KMS-11 (cell line): ENCODE data around the gene NTSR2.

Experiments
- H2AFZ ChIP-seq: fragments of 200-600 bp; sonication (generic); 2 replicates; pipeline ENCODE4 v1.6.1; 2016; ENCODE audit warnings: antibody characterized with exemption, mixed run types, low read depth
- H3K27ac ChIP-seq: fragments of 200-600 bp; sonication (generic); 2 replicates; pipeline ENCODE4 v1.6.1; 2016; ENCODE audit warnings: mild to moderate bottlenecking, mixed run types
- H3K27me3 ChIP-seq: fragments of 200-600 bp; sonication (generic); 2 replicates; pipeline ENCODE4 v1.6.1; 2017; ENCODE audit warnings: mild to moderate bottlenecking, low read depth, mixed run types, moderate library complexity; ENCODE audit not compliant: insufficient read depth
- H3K36me3 ChIP-seq: fragments of 200-600 bp; sonication (generic); 2 replicates; pipeline ENCODE4 v1.6.1; 2017; ENCODE audit warnings: mild to moderate bottlenecking, mixed run types; ENCODE audit not compliant: insufficient read depth
- H3K4me1 ChIP-seq: fragments of 200-600 bp; sonication (generic); 2 replicates; pipeline ENCODE4 v1.6.1; 2016; ENCODE audit warnings: mild to moderate bottlenecking, low read depth, mixed run types; ENCODE audit not compliant: poor library complexity, severe bottlenecking
- H3K4me2 ChIP-seq: fragments of 200-600 bp; sonication (generic); 2 replicates; pipeline ENCODE4 v1.7.0; 2016; ENCODE audit warnings: mild to moderate bottlenecking, mixed run types
- H3K4me3 ChIP-seq: fragments of 200-600 bp; sonication (generic); IDR thresholded peaks from 2 replicates; pipeline ENCODE4 v1.6.1; 2017; ENCODE audit warnings: low read depth, low read length, mixed read lengths; ENCODE audit not compliant: insufficient read depth
- H3K79me2 ChIP-seq: fragments of 200-600 bp; sonication (generic); 2 replicates; pipeline ENCODE4 v1.6.1; 2016; ENCODE audit warnings: low read depth, mixed run types; ENCODE audit not compliant: insufficient read depth
- H3K9ac ChIP-seq: fragments of 200-600 bp; sonication (generic); 2 replicates; pipeline ENCODE4 v1.6.1; 2016; ENCODE audit warnings: mild to moderate bottlenecking, mixed run types
- H4K20me1 ChIP-seq: fragments of 200-600 bp; sonication (generic); 2 replicates; pipeline ENCODE4 v1.6.1; 2016; ENCODE audit warnings: mild to moderate bottlenecking, mixed run types; ENCODE audit not compliant: insufficient read depth
- TF ChIP-seq, protein P1 (sequence below): fragments of 200-600 bp; sonication (generic); conservative IDR thresholded peaks from 2 replicates; pipeline ENCODE4 v1.6.1; 2017; ENCODE audit warnings: low read depth, mild to moderate bottlenecking, antibody characterized with exemption, low read length, moderate library complexity, mixed read lengths

Gene NTSR2

DNA sequence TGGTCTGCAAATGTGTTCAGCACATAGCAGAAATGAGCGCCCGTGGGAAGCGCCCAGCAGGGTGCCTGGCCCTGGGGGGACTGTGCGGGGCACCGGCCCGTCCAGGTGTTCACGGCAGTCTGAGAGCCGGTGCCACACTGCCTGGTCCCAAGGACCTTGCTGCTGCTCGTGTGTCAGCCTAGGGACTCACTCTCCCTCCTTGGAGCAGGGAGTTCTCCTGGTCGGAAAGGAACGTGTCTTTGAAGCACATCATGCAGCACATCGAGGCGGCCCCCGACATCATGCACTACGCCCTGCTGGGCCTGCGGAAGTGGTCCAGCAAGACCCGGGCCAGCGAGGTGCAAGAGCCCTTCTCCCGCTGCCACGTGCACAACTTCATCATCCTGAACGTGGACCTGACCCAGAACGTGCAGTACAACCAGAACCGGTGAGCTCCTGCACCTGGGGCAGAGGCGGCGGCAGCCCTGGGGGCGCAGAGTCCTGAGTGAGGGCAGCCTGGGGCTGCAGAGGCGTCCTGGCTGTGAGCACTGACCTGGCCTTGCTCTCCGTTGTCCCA, 36.0 kb downstream of the NTSR2 start:
- Histone ChIP-seq H3K4me1 (no peaks in the 10 kb centered on the region), H4K20me1 (no peaks in the 10 kb centered on the region), H2AFZ (no peak overlapping the region), H3K4me3 (no peak overlapping the region), H3K4me2 (no peak overlapping the region), H3K27ac (no peak overlapping the region), H3K79me2 (no peaks in the 10 kb centered on the region), H3K27me3 (no peaks in the 10 kb centered on the region), H3K9ac (no peak overlapping the region), H3K36me3 (no peaks in the 10 kb centered on the region)
- TF ChIP-seq, protein P1, sequence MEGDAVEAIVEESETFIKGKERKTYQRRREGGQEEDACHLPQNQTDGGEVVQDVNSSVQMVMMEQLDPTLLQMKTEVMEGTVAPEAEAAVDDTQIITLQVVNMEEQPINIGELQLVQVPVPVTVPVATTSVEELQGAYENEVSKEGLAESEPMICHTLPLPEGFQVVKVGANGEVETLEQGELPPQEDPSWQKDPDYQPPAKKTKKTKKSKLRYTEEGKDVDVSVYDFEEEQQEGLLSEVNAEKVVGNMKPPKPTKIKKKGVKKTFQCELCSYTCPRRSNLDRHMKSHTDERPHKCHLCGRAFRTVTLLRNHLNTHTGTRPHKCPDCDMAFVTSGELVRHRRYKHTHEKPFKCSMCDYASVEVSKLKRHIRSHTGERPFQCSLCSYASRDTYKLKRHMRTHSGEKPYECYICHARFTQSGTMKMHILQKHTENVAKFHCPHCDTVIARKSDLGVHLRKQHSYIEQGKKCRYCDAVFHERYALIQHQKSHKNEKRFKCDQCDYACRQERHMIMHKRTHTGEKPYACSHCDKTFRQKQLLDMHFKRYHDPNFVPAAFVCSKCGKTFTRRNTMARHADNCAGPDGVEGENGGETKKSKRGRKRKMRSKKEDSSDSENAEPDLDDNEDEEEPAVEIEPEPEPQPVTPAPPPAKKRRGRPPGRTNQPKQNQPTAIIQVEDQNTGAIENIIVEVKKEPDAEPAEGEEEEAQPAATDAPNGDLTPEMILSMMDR, result no peak

DNA sequence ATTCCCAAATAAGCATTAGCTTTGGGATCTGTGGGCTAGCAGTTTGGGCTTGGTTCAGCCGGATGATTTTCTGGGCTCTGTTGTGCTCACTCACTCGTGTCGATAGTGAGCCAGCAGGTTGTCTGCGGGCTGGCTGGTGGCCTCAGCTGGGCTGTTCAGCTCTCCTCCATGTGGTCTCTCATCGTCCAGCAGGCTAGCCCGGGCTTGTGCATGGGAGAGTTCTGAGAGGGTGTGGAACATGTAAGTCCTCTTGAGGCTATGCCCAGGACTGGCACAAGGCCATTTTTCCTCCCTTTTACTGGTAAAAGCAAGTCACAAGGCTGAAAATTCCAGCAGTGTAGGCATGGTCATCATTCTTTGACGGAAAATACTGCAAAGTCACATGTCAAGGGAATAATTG, 38.5 kb downstream of the NTSR2 start:
- no peaks in the 10 kb centered on the region for H3K36me3 ChIP-seq
- H3K4me2 ChIP-seq, result no peak overlapping the region
- H3K4me1 ChIP-seq, result no peaks in the 10 kb centered on the region
- H3K79me2 ChIP-seq, result no peaks in the 10 kb centered on the region
- no peak overlapping the region for H3K9ac ChIP-seq
- TF ChIP-seq, protein P1, result no peak
- H3K27me3 ChIP-seq, result no peaks in the 10 kb centered on the region
- no peak overlapping the region for H3K4me3 ChIP-seq
- no peak overlapping the region for H2AFZ ChIP-seq
- no peaks in the 10 kb centered on the region for H4K20me1 ChIP-seq
- no peak overlapping the region for H3K27ac ChIP-seq

DNA sequence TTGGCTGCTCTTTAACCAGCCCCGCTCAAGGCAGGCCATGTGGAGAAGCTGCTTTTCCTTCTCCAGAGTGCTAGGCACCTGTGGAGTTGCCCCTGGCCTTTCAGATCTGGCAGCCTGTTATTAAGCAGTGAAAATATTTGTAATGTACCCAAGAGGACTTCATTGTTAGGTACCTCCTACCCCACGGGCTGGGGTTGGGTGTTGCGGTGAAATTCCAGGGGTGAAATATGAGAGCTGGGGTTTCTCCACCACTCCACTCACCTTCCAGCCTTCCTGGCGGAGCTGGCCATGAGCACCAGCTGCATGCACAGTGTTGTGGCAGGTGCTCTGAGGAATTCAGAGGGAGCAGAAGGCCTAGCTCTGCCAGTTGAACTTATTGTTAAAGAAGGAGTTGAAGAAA, 39.1 kb downstream of the NTSR2 start:
- Histone ChIP-seq H3K9ac (no peak overlapping the region), H2AFZ (no peak overlapping the region), H3K4me3 (no peak overlapping the region), H3K4me1 (no peaks in the 10 kb centered on the region), H3K27ac (no peak overlapping the region), H3K27me3 (no peaks in the 10 kb centered on the region), H4K20me1 (no peaks in the 10 kb centered on the region), H3K4me2 (no peak overlapping the region), H3K36me3 (no peaks in the 10 kb centered on the region), H3K79me2 (no peaks in the 10 kb centered on the region)
- TF ChIP-seq, protein P1, result no peak

DNA sequence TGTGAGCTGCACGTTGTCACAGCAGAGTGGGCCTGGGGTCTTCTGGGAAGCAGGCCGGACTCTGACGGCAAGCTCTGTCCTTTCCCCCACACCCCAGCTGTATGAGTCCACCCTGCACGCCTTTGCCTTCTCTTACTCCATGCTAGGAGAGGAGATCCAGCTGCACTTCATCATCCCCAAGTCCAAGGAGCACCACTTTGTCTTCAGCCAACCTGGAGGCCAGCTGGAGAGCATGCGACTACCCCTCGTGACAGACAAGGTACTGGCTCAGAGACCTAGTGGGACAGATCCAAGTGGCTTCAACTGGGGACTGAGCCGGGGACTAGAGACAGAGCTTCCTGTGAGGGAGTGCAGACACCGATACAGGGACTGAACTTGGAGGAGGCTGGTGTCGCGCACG, 40.1 kb downstream of the NTSR2 start:
- Histone ChIP-seq H3K4me3 (no peak overlapping the region), H3K27me3 (no peaks in the 10 kb centered on the region), H3K79me2 (no peaks in the 10 kb centered on the region), H3K4me2 (no peak overlapping the region), H3K36me3 (no peaks in the 10 kb centered on the region), H4K20me1 (no peaks in the 10 kb centered on the region), H3K4me1 (no peaks in the 10 kb centered on the region), H2AFZ (no peak overlapping the region), H3K27ac (no peak overlapping the region), H3K9ac (no peak overlapping the region)
- TF ChIP-seq, protein P1, result no peak

DNA sequence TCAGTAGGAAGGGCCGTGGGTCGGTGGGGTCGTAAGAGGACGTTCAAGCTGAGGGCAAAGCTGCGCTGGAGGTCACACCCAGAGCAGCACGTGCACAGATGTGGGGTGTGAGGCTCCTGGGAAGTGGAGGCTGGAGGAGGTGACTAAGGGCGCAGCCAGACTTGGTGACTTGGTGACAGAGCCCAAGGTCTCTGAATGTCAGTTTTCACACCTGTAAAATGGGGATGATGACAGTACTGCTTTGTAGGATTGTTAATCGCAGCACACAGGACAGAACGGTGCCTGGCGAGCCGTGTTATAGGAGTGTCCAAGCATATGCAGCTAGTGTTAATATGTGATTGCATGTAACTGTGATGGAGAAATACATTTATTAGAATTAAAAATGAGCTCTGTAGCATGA, 40.8 kb downstream of the NTSR2 start:
- Histone ChIP-seq H3K9ac (no peak overlapping the region), H3K4me1 (no peaks in the 10 kb centered on the region), H3K4me3 (no peak overlapping the region), H3K27me3 (no peaks in the 10 kb centered on the region), H3K79me2 (no peaks in the 10 kb centered on the region), H3K27ac (no peak overlapping the region), H4K20me1 (no peaks in the 10 kb centered on the region), H2AFZ (no peak overlapping the region), H3K36me3 (no peaks in the 10 kb centered on the region), H3K4me2 (no peak overlapping the region)
- TF ChIP-seq, protein P1, result no peak
